ENCODE measurements around the gene C11orf86.
A peak's percentile ranks its signal among the peaks of the same experiment; 100 is the strongest.

The C11orf86 gene

DNA sequence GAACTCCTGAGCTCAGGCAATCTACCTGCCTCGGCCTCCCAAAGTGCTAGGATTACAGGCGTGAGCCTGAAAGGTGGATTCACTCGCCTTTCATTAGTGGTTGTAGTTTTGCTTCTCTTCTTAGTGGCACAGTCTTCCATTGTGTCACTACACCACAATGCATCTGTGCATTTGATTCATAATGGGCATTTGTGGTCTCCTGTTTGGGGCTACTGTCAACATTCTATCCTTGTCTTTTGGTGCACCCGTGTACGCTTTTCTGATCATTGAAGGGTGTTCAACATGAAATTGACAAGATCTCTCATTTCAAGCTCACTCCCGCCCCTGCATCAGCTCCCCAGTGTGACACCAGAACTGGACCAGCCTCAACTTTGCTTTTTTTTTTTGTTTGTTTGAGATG, 45.8 kb downstream of the C11orf86 start:
- H3K4me1 ChIP-seq: peaks cover 8% of the 10 kb centered on the region
- H2AFZ ChIP-seq: no peak overlapping the region
- H3K27ac ChIP-seq: no peak overlapping the region
- H3K36me3 ChIP-seq (ENCODE audit: control insufficient read depth, insufficient read depth, low read length): no peaks in the 10 kb centered on the region
- no peaks in the 10 kb centered on the region for H3K9me3 ChIP-seq (ENCODE audit: control insufficient read depth, low read length)
- H3K79me2 ChIP-seq: peaks cover 13% of the 10 kb centered on the region
- no peak for TF ChIP-seq CTCF (IDR thresholded peaks at IDR 0.05)
- H3K27me3 ChIP-seq (ENCODE audit: control insufficient read depth, insufficient read depth, low read length): no peaks in the 10 kb centered on the region
- H3K4me2 ChIP-seq (ENCODE audit: low read length): no peak overlapping the region
- no peak overlapping the region for H3K9ac ChIP-seq
- H3K4me3 ChIP-seq (ENCODE audit: low read depth, low read length): no peak overlapping the region

DNA sequence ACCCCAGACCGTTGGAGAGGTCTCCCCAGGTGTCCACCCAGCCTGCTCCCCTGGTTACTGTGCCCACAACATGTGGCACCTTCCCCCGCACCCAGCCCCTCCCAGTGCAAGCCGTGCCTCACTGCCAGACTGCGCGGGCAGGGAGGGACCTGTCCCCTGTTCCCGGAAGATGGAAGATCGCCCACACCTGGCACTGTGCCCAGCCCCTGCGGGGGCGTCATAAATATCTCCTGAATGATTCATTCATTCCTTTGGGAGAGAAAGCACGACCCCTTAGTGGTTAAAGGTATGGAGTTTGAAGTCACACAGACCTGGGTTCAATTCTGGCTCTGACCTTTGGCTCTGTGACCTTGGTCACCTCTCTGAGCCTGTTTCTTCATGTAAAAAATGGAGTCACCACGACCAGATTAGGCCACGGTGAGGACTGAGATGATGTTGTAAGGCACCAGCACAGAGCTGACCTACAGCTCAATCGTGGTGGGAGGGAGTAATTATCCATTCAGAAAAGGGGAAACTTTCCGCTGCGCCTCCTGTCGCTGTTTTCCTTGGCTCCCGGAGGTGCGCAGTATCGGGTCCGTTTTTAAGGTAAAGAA, 47.3 kb downstream of the C11orf86 start:
- Histone ChIP-seq H3K36me3 (ENCODE audit: control insufficient read depth, insufficient read depth, low read length) (no peaks in the 10 kb centered on the region), H2AFZ (peak overlapping the region; percentile 64), H3K9me3 (ENCODE audit: control insufficient read depth, low read length) (no peaks in the 10 kb centered on the region), H3K27me3 (ENCODE audit: control insufficient read depth, insufficient read depth, low read length) (no peaks in the 10 kb centered on the region), H3K9ac (no peak overlapping the region), H3K27ac (peak overlapping the region; percentile 89), H3K4me3 (ENCODE audit: low read depth, low read length) (peak overlapping the region; percentile 42), H3K4me2 (ENCODE audit: low read length) (peak overlapping the region; percentile 53), H3K4me1 (peaks cover 13% of the 10 kb centered on the region), H3K79me2 (peaks cover 13% of the 10 kb centered on the region)
- TF ChIP-seq CTCF (IDR thresholded peaks at IDR 0.05): no peak

- no peak for TF ChIP-seq CTCF (IDR thresholded peaks at IDR 0.05)
- Histone ChIP-seq H3K4me2 (ENCODE audit: low read length) (peak within 1 kb of the TSS; percentile 87), H3K27me3 (ENCODE audit: control insufficient read depth, insufficient read depth, low read length) (no peaks in the 10 kb centered on the region), H3K4me1 (peaks cover 19% of the 10 kb centered on the region), H3K36me3 (ENCODE audit: control insufficient read depth, insufficient read depth, low read length) (no peaks in the 10 kb centered on the region), H3K9ac (peak within 1 kb of the TSS; percentile 53), H2AFZ (peak within 1 kb of the TSS; percentile 64), H3K79me2 (peaks cover 13% of the 10 kb centered on the region), H3K4me3 (ENCODE audit: low read depth, low read length) (peak within 1 kb of the TSS; percentile 71), H3K27ac (peak within 1 kb of the TSS; percentile 96), H3K9me3 (ENCODE audit: control insufficient read depth, low read length) (no peaks in the 10 kb centered on the region)
Observed at GRCh38 chr11:67022961-67023956, 48.2 kb downstream of the C11orf86 start, which contains the start of gene SYT12. TSS of gene SYT12 (plus strand) at chr11:67023134. CDS start at chr11:67030145, 7,011 bp downstream.

DNA sequence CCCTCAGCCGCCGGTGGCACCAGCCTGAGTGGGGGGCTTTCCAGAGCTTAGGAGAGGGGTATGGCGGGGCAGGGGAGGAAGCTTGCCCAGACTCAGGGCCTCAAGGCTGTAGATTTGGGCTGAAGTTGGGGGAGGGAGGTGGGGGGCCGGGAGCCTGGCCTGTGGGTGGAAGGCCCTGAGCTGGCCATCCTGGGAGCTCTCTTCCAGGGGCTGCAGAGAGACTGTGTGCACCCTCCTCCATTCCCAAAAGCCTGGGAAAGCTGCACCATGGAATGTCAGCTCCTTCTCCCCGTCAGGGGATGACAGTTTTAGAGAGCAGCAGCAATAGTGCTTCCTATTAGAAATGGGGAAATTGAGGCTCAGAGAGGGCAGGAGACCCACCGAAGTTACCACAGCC, 48.9 kb downstream of the C11orf86 start:
- no peaks in the 10 kb centered on the region for H3K27me3 ChIP-seq (ENCODE audit: control insufficient read depth, insufficient read depth, low read length)
- H3K36me3 ChIP-seq (ENCODE audit: control insufficient read depth, insufficient read depth, low read length): no peaks in the 10 kb centered on the region
- H3K79me2 ChIP-seq: peaks cover 13% of the 10 kb centered on the region
- no peak overlapping the region for H2AFZ ChIP-seq
- H3K4me1 ChIP-seq: peaks cover 23% of the 10 kb centered on the region
- no peak for TF ChIP-seq CTCF (IDR thresholded peaks at IDR 0.05)
- H3K4me3 ChIP-seq (ENCODE audit: low read depth, low read length): peak overlapping the region; percentile 71
- no peaks in the 10 kb centered on the region for H3K9me3 ChIP-seq (ENCODE audit: control insufficient read depth, low read length)
- H3K9ac ChIP-seq: peak overlapping the region; percentile 53
- H3K27ac ChIP-seq: peak overlapping the region; percentile 96
- H3K4me2 ChIP-seq (ENCODE audit: low read length): peak overlapping the region; percentile 87

Measured in parathyroid adenoma (tissue), 2 donors.